Ovary (tissue), 9 donors: ENCODE measurements around the gene GABBR1. TPM values are rescaled to one million over a fixed set of nuclear protein-coding genes. Genes with fewer than 3 reads are reported as not detected.

Experiments used
- DNase-seq, 5 donors: peaks; one replicate each; pipeline ENCODE4 v3.0.0-alpha.2; 2019 to 2020
- H3K27ac ChIP-seq, 2 donors: fragments of 200-600 bp; one replicate each; pipeline versions ENCODE4 v1.5.1 to v1.8.0; 2019 to 2022
- H3K27me3 ChIP-seq: fragments of 200-600 bp; one replicate; pipeline ENCODE4 v1.8.0; 2022
- H3K36me3 ChIP-seq: fragments of 200-600 bp; sonication (generic); one replicate; pipeline ENCODE4 v1.5.1; 2019
- H3K4me1 ChIP-seq: one replicate; pipeline ENCODE4 v1.8.1; 2013; ENCODE audit warnings: mild to moderate bottlenecking, moderate library complexity; ENCODE audit not compliant: insufficient read depth
- H3K4me3 ChIP-seq: fragments of 200-600 bp; sonication (generic); one replicate; pipeline ENCODE4 v1.5.1; 2017
- H3K9me3 ChIP-seq, 2 donors: fragments of 200-600 bp in 1 of 2; sonication (generic) in 1 of 2; one replicate each; pipeline versions ENCODE4 v1.5.1 to v1.8.1; 2013 to 2019; ENCODE audit warnings: mild to moderate bottlenecking in 1 of 2, moderate library complexity in 1 of 2
- EP300 ChIP-seq: sonication (generic); formaldehyde crosslinking; IDR thresholded peaks from one replicate; pipeline ENCODE4 v1.6.1; 2017; ENCODE audit warnings: antibody characterized with exemption
- POLR2A ChIP-seq: fragments of 450-650 bp; IDR thresholded peaks from one replicate; pipeline ENCODE4 v1.6.1; 2017; ENCODE audit warnings: antibody characterized with exemption, mild to moderate bottlenecking, moderate library complexity
- WGBS, 3 donors: extraction: QIAGEN DNeasy Blood & Tissue Kit in 1 of 3; methylation state at CpG; one replicate each; pipeline versions ENCODE4 v1.1.5 to v1.1.7; 2013 to 2017; 5-methylcytosine and 5-hydroxymethylcytosine counted together
- intact Hi-C, 4 donors: fragments of 100-400 bp; cut with DNase I; formaldehyde crosslinking; loops; one replicate each; pipeline versions ENCODE4 v1.11.0 to v1.15.1; 2022 to 2023
- polyA plus RNA-seq, 2 donors: library from polyadenylated mRNA; stranded (reverse); fragments of 200-250 nt in 1 of 2; fragments of 350-450 nt in 1 of 2; fragmentation: Illumina TruSeq in 1 of 2; extraction: RNeasy Lipid Tissue Mini Kit (QIAGEN cat#74804) in 1 of 2; gene quantifications; one replicate each; pipeline ENCODE4 v1.2.3, GENCODE V29; 2013 to 2014
- total RNA-seq, 7 donors: library from RNA; depleted of rRNA in 2 of 7; stranded (reverse); fragments of >200 nt in 2 of 7; fragmentation: NEBNext Ultra II Directional in 3 of 7; extraction: Animal tissue kit (Norgen Biotek cat#: 25700) in 3 of 7; gene quantifications; one replicate each; pipeline versions ENCODE4 v1.1.0 to v1.2.4, GENCODE V29; 2016 to 2023
- TF ChIP-seq, protein P1 (sequence below), 3 donors: fragments of 450-650 bp in 2 of 3; fragments of 200-600 bp in 1 of 3; IDR thresholded peaks; one replicate each; pipeline versions ENCODE4 v1.5.1 to v1.8.0; 2016 to 2022; ENCODE audit warnings: antibody characterized with exemption in 3 of 3, mild to moderate bottlenecking in 1 of 3
- donor health status: DM: no; HTN: no; CAD: no; lungs with moderate emphysema.
- donor health status: DM: no; HTN: no; CAD: no.
- donor health status: Bipolar disorder and iron deficiency.
- donor health status: DM: yes; HTN: yes; CAD: no.
- donor health status: DM: no; HTN: no; CAD: no.
- donor health status: DM: yes; HTN: yes; CAD: no.

Gene GABBR1
- total and polyA plus RNA-seq, 9 donors, result 23.0 to 80.0 (median 48.5) TPM

DNA sequence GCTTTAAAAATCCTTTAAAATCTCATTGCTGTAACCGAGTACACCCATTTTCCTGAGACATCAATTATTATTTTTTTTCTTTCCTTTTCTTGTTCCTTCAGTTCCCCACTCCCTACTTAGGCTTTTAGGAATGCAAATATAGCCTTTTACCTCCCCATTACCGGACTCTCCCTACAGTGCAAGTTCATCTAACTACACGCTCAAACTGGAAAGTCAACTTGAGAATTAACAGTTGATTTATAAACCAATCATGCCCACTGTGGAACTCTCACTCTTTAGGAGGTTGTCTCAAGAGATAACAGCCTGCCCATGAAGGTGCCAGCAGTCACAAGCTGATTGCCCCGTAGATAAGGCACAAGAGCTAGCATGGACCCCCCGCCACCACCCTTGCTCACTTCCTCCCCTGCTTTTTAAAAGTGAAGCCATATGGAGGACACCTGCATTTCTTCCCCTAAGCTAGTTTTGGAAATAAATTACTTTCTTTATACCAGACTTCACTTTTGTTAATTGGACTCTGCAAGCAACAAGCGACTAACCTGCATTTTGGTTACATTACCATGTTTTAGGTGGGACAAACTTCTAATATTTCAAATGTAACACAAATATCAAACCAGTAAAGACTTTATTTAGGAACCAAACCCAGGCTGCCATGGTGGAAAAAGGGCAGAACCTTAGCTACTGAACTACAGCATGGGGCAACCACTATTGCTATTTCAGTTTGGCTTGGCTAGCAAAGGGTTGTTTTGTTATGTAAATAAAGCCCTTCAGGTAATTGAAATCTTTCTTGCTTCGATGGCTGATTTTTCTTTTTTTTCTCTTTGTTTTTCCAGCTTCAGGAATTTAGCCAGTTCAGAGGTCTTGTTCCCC lies 108.3 kb downstream of the GABBR1 start:
- TF ChIP-seq POLR2A (no peak), EP300 (no peak)
- TF ChIP-seq, protein P1, sequence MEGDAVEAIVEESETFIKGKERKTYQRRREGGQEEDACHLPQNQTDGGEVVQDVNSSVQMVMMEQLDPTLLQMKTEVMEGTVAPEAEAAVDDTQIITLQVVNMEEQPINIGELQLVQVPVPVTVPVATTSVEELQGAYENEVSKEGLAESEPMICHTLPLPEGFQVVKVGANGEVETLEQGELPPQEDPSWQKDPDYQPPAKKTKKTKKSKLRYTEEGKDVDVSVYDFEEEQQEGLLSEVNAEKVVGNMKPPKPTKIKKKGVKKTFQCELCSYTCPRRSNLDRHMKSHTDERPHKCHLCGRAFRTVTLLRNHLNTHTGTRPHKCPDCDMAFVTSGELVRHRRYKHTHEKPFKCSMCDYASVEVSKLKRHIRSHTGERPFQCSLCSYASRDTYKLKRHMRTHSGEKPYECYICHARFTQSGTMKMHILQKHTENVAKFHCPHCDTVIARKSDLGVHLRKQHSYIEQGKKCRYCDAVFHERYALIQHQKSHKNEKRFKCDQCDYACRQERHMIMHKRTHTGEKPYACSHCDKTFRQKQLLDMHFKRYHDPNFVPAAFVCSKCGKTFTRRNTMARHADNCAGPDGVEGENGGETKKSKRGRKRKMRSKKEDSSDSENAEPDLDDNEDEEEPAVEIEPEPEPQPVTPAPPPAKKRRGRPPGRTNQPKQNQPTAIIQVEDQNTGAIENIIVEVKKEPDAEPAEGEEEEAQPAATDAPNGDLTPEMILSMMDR (IDR thresholded peaks at IDR 0.05), result no peak

DNA sequence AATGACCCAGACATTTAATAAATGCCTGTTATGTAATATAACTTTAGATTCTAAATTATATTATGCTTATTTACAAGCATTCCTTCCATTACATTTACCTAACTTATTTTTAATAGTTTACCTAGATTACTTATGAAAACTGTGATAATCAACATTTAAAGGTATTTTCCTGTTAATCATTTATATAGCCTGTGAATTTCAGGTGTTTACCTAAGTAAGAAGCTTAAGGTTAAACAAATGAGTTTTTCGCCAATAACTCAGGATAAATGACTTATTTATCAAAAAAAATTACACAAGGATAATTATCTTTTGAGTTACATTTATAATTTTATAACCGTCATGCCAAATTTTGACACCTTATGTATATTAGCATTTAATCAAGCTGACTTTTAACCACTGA lies 108.9 kb downstream of the GABBR1 start:
- H3K4me3 ChIP-seq, result no peak overlapping the region
- no peaks in the 10 kb centered on the region for H3K27me3 ChIP-seq
- 89 to 91% (median 89%) methylated on average over 2 of the region's 2 CpGs for WGBS, 3 donors
- TF ChIP-seq, protein P1 (IDR thresholded peaks at IDR 0.05), result no peak
- no peak for TF ChIP-seq EP300
- no peak for TF ChIP-seq POLR2A
- intact Hi-C loops, result no loop called here
- no peak overlapping the region for H3K27ac ChIP-seq
- no peaks in the 10 kb centered on the region for H3K9me3 ChIP-seq
- no peaks in the 10 kb centered on the region for H3K36me3 ChIP-seq
- DNase-seq, result no peak
- no peaks in the 10 kb centered on the region for H3K4me1 ChIP-seq

More for the DNA sequence above, 108.3 kb downstream of the GABBR1 start:
- Histone ChIP-seq H3K27me3 (no peaks in the 10 kb centered on the region), H3K36me3 (no peaks in the 10 kb centered on the region), H3K4me1 (no peaks in the 10 kb centered on the region), H3K27ac (no peak overlapping the region), H3K4me3 (no peak overlapping the region), H3K9me3 (no peaks in the 10 kb centered on the region)
- 69 to 79% (median 70%) methylated on average over 7 of the region's 7 CpGs for WGBS, 3 donors
- DNase-seq, result no peak
- intact Hi-C loops, result no loop called here

DNA sequence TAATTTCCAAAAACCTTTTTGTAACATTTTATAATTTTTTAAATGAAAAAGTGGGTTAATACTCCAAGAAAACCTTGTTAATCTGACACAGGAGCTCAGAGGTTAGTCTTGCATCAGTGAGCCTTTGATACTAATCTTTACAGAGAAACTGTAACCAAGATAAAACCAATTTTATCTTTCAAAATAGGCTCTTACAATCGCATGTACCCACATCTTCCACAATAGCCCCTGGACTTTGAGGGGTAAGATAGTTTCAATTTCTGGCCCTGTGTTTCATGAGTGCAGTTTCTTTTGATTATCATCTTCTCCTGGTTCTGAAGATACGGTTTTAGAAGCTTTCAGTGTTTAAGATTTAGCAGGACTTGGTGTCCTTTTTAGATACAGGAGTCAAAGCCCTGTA lies 110.8 kb downstream of the GABBR1 start:
- H3K4me1 ChIP-seq, result no peaks in the 10 kb centered on the region
- 62 to 68% (median 67%) methylated on average over 2 of the region's 2 CpGs for WGBS, 3 donors
- H3K36me3 ChIP-seq, result no peaks in the 10 kb centered on the region
- intact Hi-C loops, result no loop called here
- H3K4me3 ChIP-seq, result no peak overlapping the region
- DNase-seq, result no peak
- H3K27ac ChIP-seq, result no peak overlapping the region
- TF ChIP-seq POLR2A (no peak), EP300 (no peak)
- TF ChIP-seq, protein P1 (IDR thresholded peaks at IDR 0.05), result no peak
- H3K9me3 ChIP-seq, result no peaks in the 10 kb centered on the region
- no peaks in the 10 kb centered on the region for H3K27me3 ChIP-seq

DNA sequence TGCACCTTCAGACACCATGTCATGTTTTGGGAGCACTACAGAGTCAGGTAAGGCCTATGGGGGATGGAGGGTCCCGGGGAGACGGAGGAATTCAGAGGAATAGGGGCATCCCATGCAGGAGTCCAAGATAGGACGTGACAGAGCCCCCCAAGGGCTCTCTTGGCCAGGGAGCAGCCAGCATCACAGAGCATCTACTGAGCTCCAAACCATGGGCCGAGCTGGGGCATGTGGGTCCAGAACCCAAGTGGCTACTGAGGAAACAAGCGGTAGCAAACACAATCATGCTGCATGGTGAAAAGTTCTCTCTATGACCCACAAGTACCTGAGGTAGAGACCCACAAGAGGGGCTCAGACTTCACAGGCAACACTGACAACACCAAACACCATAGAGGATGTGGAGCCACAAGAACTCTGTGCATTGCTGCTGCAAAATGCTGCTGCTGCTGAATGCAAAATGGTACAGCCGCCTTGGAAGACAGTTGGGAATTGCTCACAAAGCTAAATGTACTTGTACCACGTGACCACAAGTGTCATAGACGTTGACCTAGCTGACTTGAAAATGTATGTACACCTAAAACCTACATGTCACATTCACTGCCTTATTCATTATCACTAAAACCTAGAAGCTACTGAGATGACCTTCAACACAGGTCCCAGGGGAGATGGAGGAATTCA lies 111.8 kb downstream of the GABBR1 start:
- Histone ChIP-seq H3K9me3 (no peaks in the 10 kb centered on the region), H3K27me3 (no peaks in the 10 kb centered on the region), H3K36me3 (no peaks in the 10 kb centered on the region), H3K4me3 (no peak overlapping the region), H3K27ac (no peak overlapping the region), H3K4me1 (no peaks in the 10 kb centered on the region)
- WGBS, 3 donors, result 47 to 64% (median 56%) methylated on average over 8 of the region's 8 CpGs
- DNase-seq, result no peak
- intact Hi-C loops, result no loop called here
- TF ChIP-seq, protein P1 (IDR thresholded peaks at IDR 0.05), result no peak
- no peak for TF ChIP-seq POLR2A
- TF ChIP-seq EP300, result no peak
